Measurements from ENCODE around the gene ZNF174.

Gene ZNF174

DNA sequence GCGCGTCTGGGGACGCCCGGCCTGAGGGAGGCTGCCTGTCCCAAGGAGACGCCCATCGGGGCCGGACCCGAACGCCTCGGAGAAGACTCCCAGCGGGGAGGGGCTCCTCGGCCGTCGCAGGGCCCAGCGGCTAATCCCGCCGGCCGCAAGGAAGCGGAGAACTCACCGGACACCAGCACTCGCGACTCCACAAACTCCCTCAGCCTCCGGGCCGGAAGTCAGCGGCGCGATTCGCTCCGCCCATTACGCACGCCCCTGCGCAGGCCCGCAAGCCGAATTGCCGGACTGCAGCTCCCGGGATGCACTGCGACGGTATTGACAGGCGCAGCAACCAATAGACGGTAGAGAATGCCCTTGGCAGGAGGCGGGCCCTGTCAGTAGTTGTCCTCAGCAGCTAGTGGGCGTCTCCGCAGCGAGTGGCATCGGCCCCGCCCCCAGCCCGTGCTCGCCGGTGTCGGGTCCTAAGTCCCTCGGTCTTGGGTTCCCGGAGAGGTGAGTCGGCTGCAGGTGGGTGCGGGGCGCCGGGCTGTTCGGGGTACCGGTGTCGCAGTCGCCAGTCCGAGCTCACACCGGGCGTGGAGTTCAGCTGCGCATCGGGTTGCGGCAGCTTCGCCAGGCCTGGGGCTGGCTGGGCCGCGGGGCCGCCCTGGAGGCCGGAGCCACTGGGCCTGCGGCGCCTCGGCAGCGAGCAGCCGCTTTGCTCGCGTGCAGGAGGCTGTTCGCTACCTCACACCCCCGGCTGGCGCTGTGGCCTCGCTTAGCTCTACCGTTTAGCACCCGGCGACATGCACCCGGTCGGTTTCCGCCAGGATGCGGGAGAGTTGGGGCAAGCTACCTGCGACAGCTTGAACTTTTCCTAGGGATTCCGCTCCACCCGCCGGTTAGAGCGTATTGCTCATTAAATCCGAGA lies at the start of gene ZNF174, which contains the start of gene ZSCAN32:
ZNF174 (plus strand) TSS at position 437 of the 910 bp plus-strand sequence. CDS start 790 bp downstream, outside the sequence.
ZSCAN32 (minus strand) TSS at position 226 of the 910 bp plus-strand sequence. CDS start 3,447 bp downstream, outside the sequence.
- Histone ChIP-seq H3K4me3 (peak within 1 kb of the TSS; percentile 72 to 93 (median 87)), H3K27ac (peak within 1 kb of the TSS; percentile 16 to 96 (median 88))

DNA sequence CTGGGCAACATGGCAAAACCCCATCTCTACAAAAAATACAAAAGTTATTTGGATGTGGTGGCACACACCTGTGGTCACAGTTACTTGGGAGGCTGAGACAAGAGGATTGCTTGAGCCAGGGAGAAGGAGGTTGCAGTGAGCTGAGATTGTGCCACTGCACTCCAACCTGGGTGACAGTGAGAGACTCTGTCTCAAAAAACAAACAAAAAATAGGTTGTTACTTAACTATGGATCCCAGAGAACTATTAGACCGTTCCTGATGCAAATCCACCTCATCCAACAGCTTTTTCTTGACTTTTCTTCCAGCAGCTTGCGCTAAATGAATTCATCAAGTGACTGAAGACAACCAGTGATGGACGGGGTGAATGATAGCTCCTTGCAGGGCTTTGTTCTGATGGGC lies 45.4 kb upstream of the ZNF174 start, which contains the start of gene OR2C1:
OR2C1 (plus strand) TSS at position 301 of the 400 bp plus-strand sequence; CDS start at position 353, 52 bp downstream.
- Histone ChIP-seq H3K27ac (no peak within 1 kb of the TSS), H3K4me3 (no peak within 1 kb of the TSS)

- no peak overlapping the region for H3K4me3 ChIP-seq
- no peak overlapping the region for H3K27ac ChIP-seq
Observed at GRCh38 chr16:3356118-3356517, 44.9 kb upstream of the ZNF174 start.

DNA sequence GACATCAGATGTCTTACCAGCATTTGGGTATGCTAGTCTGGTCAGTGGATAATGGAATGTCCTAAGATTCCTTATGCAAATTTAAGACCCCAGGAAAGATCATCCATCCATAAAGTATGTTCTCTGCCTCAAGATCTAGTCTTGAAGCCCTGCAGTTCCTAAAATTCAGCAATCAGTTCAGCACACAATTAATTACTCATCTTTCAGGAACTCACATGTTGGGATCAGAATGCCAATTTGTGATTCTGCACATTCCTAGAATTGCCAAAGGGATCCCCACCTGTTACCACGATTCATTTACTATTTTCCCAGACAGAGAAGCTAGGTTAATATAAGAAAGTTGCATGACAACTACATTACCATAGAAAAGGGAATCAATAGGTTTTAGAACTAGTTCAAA lies 42.1 kb upstream of the ZNF174 start:
- H3K4me3 ChIP-seq = no peak overlapping the region
- H3K27ac ChIP-seq = no peak overlapping the region

DNA sequence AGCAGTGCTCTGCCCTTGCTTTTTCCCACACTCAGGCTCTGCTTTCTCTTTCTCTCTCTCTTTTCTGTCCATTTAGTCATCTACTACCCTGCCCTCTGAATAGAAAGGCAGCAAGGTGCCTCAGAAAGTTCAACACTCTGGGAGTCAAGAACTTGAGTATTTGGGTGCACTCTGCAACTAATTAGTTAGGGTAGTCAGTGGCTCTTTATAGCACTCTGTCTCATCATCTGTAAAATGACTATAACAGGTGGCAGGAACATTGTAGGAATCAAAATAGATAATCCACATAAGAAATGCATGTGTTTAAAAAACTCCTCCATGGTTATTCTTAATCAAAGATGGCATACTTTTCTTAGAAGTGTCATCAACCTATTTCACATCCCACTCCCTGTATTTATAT lies 38.1 kb upstream of the ZNF174 start:
- no peak overlapping the region for H3K4me3 ChIP-seq
- no peak overlapping the region for H3K27ac ChIP-seq

DNA sequence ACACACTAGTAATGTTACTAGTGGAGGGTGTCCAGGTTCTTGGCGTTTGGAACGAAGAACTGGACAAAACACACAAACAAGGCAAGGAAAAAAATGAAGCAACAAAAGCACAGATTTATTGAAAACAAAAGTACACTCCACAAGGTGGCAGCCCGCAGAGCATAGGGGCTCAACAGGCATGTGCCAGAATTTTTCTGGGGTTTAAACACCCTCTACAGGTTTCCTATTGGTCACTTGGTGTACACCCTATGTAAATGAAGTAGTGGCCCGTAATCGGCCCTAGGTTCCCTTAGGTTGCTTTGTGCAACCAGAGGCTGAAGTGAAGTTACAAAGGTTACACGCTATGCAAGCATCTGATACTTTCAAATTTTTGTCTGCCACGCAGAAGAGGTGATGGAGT lies 37.2 kb upstream of the ZNF174 start:
- Histone ChIP-seq H3K4me3 (no peak overlapping the region), H3K27ac (no peak overlapping the region)

DNA sequence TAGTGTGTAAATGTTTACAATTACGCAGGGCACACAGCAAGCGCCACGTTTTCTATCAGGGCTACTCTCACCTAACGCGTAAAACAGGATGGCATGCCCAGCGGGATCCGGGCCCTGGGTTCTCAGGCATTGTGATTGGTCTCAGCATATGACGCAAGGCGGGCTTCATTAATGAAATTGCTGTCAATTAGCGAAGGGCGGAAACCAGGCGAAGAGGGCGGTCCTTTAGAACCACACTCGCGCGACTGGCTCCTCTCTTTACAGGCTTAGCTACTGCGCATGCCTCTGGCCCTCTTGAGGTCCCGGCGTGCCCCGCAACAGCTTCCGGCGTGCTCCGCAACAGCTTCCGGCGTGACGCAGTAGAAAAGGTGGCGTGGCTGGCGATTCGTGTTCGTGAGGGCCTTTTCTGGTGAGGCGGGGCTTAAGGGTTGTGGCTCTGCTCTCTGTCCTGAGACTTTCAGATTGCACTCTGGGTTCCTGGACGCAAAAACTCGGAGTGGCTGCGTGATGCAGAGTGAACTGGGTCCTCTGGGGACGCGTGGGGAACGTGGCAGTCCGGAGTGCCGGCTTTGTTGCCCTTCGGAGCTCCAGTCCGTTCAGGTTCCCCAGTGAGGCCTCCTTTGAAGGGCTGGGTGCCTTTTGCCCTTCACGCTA lies 36.1 kb upstream of the ZNF174 start:
- peak overlapping the region in 6 of 7 experiments; percentile 13 to 37 (median 16) for H3K4me3 ChIP-seq
- peak overlapping the region in 10 of 21 experiments; percentile 9 to 71 (median 40) for H3K27ac ChIP-seq

DNA sequence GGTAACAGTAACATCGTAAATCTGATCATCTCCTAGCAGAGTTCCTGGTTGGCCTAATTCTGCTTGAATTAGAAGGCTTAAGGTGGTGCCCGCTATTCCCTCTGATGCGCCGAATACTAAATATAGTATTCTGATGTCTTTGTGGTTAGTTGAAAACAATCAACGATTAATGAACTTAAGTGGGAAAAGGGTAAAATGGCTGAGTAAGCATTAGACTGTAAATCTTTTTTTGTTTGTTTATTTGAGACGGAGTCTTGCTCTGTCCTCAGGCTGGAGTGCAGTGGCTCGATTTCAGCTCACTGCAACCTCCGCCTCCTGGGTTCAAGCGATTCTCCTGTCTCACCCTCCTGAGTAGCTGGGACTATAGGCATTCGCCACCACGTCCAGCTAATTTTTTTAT lies 31.9 kb upstream of the ZNF174 start:
- H3K27ac ChIP-seq = no peak overlapping the region
- no peak overlapping the region for H3K4me3 ChIP-seq

GRCh38 chr16:3375680-3376079 lies 25.3 kb upstream of the ZNF174 start:
- Histone ChIP-seq H3K4me3 (no peak overlapping the region), H3K27ac (no peak overlapping the region)

DNA sequence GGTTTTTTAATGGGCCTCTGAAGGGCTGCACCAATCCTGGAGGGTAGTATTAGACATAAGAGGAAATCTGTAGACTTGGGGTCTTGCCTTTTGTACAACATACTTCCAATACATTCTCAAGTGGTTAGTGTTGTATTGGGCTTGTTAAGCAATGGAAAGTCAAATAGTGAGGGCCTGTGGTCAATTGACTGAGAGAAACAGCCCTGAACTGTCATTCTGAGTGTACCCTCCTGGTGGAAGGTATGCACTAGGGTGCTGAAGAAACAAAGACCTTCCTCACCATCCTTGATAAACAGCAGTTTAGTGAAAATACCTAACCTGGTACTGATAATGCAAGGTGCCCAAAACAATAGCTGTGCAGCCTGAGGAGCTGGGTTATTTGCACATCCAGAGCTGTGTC lies 23.1 kb upstream of the ZNF174 start:
- no peak overlapping the region for H3K27ac ChIP-seq
- no peak overlapping the region for H3K4me3 ChIP-seq

- Histone ChIP-seq H3K4me3 (no peak overlapping the region), H3K27ac (no peak overlapping the region)
Observed at GRCh38 chr16:3383045-3383448, 18.0 kb upstream of the ZNF174 start.

DNA sequence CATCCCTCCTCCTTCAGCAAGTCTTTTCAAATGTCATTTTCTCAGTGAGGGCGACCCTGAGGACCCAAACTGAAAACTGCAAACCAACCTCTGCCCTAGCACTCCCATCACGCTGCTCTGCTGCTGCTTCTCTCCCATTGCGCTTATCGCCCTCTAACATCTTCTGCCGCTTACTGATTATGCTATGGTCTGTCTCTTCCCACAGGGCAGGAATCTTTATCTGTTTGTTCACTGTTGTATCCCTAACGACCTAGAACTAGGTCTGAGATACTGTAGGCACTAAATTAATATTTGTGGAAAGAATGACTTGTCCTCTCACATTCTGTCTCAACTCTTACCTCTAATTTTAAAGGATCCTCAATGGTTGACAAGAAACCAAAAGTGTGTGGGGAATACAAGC lies 12.7 kb upstream of the ZNF174 start:
- H3K27ac ChIP-seq = no peak overlapping the region

GRCh38 chr16:3389663-3390338 lies 11.2 kb upstream of the ZNF174 start:
- H3K4me3 ChIP-seq = no peak overlapping the region
- H3K27ac ChIP-seq = no peak overlapping the region

More for the DNA sequence above, 12.7 kb upstream of the ZNF174 start:
- no peak overlapping the region for H3K4me3 ChIP-seq

DNA sequence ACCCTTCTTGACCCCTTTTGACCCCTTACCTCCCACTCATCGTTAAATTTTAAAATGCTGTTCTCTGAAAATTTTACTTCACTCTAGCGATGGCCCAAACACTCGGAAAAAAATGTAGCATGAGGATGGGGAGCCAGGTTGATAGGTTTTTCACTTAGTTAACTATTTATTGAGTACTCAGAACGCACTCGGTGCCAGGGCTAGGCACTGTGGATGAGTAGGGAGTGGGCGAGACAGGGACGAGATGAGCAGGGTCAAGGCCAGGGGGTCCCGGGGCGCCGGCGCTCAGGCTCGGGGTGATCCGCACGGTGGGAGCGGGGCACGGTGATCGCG lies 603 bp upstream of the ZNF174 start:
- H3K27ac ChIP-seq = peak overlapping the region; percentile 10 to 96 (median 88)
- peak overlapping the region; percentile 72 to 93 (median 87) for H3K4me3 ChIP-seq

GRCh38 chr16:3401719-3402397 lies 843 bp downstream of the ZNF174 start:
- Histone ChIP-seq H3K4me3 (peak overlapping the region; percentile 72 to 93 (median 87)), H3K27ac (peak overlapping the region; percentile 16 to 93 (median 86))

DNA sequence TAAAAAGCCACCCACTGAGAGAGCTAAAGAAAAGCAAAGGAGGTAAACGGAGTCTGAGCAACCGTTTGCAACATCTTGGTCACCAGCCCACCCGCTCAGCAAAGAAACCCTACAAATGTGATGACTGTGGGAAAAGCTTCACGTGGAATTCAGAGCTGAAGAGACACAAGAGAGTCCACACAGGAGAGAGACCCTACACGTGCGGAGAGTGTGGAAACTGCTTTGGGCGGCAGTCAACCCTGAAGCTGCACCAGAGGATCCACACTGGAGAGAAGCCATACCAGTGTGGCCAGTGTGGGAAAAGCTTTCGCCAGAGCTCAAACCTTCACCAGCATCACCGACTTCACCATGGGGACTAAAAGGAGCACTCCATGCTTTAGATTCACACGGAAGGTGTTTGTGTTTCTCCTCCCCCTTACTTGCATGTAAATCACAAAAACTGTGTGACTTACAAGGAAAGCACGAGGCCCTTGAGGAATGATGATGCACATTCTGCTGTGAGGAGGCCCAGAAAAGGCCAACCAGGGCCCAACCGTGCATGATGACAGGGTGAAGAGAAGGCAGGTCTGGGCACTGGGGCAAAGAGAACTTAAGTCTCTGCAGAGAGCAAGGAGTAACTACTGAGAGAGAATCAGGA lies 7.7 kb downstream of the ZNF174 start:
- Histone ChIP-seq H3K4me3 (no peak overlapping the region), H3K27ac (no peak overlapping the region)

DNA sequence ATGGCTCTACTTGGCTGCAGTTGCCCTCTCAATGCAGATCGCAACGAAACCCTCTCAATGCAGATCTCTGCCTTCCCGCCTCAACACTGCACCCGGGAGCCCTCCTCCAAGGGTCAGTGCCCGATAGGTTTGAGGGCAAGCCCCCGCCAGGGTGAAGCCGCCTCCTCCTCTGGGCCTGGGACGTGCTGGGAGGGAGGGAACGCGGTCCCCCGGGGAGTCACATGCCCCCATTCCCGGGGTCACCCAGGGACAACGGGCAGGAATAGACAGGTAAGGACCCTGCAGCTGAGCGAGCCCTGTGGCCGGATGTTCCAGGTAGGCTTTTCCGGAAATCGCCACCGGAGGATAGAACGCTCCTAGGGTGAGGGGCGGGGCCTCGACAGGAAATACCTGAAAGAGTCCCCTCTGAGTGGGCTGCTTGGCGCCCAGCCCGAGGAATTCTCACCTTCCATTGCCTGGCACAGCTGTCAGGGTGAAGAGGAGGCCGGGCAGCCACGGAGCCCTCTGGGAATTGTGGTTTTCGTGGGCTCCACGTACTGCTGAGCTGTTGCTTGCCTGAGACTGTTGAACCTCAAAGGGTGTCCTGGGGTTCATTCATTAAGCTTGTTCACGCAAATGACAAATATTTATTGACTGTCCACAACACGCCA lies 12.8 kb downstream of the ZNF174 start:
- H3K4me3 ChIP-seq = no peak overlapping the region
- no peak overlapping the region for H3K27ac ChIP-seq

- Histone ChIP-seq H3K4me3 (no peak overlapping the region), H3K27ac (no peak overlapping the region)
Observed at GRCh38 chr16:3431779-3432219, 30.8 kb downstream of the ZNF174 start.

GRCh38 chr16:3434373-3434772 lies 33.4 kb downstream of the ZNF174 start:
- no peak overlapping the region for H3K27ac ChIP-seq

More at GRCh38 chr16:3434373-3434772, 33.4 kb downstream of the ZNF174 start:
- H3K4me3 ChIP-seq = no peak overlapping the region

All from skin epidermis (tissue), 12 donors.